ENCODE measurements around the gene VAV1.

VAV1 gene

GRCh38 chr19:6772028-6772865, at the start of gene VAV1:
TSS of gene VAV1 (plus strand) at chr19:6772708. CDS start at chr19:6772808, 100 bp downstream.
- DNase-seq, result peak; percentile 90

DNA sequence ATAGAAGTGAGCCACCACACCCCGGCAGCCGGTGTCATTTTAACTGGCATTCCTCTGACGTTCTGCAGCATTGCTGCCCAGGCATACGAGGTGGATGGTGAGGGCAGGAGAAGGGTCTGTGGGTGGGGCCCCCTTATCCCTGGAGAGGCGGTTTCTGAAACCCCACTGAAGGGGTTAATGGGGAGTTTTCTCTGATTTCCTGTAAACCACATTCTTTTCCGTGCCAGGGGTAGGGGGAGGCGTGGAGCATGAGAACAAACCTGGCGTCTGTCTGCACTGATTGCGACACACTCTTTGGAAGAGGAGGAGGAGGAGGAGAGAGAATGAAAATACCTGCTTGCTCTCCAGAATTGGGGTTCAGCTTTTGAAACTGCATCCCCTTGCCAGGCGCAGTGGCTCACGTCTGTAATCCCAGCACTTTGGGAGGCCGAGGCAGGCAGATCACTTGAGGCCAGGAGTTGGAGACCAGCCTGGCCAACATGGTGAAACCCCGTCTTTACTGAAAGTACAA, 49.3 kb upstream of the VAV1 start:
- no peak for DNase-seq

GRCh38 chr19:6723738-6724137, 48.8 kb upstream of the VAV1 start:
- peak; percentile 90 for DNase-seq

- no peak for DNase-seq
Observed at GRCh38 chr19:6724631-6725492, 47.6 kb upstream of the VAV1 start.

DNA sequence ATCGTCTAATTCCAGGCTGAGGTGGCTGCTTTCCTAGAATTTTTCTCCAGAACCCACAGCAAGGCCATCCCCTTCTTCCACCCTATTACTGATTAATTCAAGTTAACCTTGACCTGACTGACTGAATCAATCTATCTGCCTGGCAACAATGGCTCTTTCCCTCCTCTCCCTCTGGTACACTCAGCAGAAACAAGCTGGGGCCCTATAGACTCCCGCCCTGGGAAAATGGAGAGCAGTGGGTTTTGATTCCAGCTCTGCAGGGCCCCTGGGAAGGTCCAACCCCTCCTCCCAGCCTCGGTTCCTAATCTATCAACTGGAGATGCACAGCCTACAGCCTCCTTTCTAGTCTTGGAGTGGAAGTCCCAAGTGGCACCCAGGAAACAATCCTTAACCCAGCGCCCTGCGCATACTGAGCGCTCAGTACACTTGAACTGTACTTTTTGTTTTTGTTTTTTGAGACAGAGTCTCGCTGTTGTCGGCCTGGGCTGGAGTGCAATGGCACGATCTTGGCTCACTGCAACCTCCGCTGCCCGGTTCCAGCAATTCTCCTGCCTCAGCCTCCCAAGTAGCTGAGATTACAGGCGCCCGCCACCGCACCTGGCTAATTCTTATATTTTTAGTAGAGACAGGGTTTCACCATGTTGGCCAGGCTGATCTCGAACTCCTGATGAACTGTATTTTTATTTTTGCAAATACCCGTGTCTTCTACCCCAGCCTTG, 46.8 kb upstream of the VAV1 start:
- DNase-seq, result no peak

- DNase-seq, result peak; percentile 91
Observed at GRCh38 chr19:6728346-6728745, 44.2 kb upstream of the VAV1 start.

- no peak for DNase-seq
Observed at GRCh38 chr19:6729573-6730152, 42.8 kb upstream of the VAV1 start.

GRCh38 chr19:6730153-6730804, 42.2 kb upstream of the VAV1 start:
- DNase-seq, result peak; percentile 42

GRCh38 chr19:6730941-6731670, 41.4 kb upstream of the VAV1 start:
- no peak for DNase-seq

DNA sequence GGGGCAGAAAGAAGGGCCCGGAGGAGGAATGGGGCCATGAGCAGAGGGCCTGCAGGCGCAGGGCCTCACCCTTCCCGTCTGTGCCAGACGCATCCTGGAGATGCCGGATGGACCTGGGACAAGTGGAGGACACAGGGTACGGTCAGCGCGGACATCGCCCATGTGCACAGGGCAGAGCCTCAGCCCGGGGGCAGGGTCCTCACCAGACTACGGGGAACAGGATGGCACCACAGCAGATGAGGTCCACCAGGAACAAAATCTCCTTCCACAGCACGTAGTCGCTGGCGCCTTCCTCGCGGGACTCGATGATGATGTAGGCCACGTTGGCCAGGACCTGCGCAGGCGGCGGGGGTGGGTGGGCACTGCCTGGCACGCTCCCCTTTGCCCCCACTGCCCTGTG, 40.7 kb upstream of the VAV1 start:
- DNase-seq, result no peak

- DNase-seq, result no peak
Observed at GRCh38 chr19:6732803-6733337, 39.6 kb upstream of the VAV1 start.

DNA sequence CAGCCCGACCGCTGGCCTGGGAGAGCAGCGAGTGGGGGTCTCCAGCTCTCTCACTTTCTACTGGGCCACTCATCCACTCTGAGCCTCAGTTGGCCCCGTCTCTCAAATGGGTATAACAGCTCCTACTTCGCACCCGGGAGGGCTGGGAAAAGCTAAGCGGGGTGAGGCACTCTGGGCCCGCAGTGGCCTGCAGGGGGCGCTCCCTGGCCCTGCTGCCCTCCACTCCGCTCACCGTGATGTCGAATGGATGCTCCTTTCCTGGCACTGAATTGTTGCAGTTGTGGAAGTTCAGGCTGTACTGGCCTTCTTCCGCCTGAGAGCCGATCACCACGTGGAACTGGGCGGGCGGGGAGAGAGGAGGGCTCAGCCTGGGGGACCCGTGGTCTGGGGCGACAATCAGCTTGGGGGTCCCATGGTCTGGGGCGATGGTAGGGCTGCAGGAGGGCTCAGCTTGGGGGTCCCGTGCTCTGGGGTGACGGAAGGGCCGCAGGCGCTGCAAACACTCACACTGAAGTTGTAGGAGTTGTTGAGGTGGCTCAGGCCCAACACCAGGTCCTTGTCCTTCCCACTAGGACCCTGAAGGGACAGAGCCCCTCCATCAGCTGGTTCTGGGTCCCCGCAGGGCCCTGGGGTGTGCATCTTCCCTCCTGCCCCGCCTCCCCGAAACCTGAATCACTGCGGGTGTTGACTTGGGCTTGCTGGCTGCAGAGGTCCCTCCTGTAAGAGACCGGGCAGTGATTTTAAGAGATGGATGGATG, 39.0 kb upstream of the VAV1 start:
- no peak for DNase-seq

- DNase-seq, result no peak
Observed at GRCh38 chr19:6734096-6734696, 38.3 kb upstream of the VAV1 start.

DNA sequence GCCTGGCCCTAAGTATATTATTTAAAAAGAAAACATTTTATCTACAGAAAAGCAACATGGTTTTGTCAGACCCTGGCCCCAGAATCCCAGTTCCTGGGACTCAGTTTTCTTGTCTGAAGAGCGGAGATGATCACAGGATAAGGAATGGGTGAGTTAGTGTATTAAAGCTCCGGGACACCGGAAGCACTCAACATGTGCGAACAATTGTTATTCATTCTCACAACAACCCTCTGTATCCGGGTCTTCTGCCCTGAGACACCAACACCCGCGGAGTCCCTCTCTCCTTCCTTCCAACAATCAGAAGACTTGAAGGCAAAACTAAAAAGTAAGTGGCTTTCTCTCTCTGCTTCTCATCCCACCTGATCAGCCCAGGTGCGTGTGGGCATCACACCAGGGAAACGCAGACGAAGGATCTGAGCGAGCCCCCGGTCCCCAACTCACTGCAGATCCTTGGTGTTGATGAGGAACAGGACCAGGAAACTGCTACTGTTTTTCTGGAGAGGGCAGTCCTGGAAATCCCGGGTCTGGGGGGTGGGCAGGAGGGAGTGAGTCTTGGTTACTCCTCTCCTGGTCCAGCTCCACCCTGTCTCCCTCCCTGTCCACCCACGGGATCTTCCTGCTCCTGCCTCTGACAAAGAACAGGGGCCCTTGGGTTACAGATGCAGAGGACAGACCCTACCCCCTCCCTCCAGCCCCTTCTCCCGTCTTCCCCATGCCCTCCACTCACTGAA, 37.2 kb upstream of the VAV1 start:
- no peak for DNase-seq

DNA sequence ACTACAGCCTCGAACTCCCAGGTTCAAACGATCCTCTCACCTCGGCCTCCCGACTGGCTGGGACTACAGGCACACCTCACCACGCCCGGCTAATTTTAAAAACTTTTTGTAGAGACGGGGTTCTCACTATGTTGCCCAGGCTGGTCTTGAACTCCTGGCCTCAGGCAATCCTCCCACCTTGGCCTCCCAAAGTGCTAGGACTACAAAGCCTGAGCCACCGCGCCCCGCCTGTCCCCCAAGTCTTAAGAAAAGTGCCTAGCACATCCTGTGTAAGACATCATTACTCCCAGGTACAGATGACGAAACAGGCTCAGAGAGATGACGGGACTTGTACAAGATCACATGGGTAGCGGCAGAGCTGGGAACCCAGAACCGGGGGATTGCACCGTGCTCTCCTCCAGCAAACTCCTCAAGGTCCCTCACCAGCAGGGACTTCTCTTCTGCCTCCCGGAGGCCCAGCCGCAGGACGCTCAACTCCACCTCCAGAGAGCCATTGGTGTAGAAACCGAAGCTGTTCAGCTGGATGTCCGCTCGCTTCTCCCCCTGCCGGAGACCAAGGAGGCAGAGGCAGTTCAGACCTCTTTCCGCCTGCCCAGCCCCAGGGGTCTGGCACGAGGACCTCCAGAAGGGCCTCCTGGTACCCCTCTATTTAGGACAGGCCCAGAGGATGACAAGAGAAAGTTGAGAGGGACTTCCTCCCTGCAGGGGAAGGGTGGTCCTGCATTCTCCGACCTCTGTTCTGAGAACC, 36.2 kb upstream of the VAV1 start:
- DNase-seq, result peak; percentile 91

GRCh38 chr19:6736917-6737283, 35.6 kb upstream of the VAV1 start:
- DNase-seq, result no peak

- peak; percentile 100 for DNase-seq
Observed at GRCh38 chr19:6737284-6737872, 35.1 kb upstream of the VAV1 start, which contains the start of gene GPR108. TSS of gene GPR108 (minus strand) at chr19:6737580. CDS start at chr19:6737576, 4 bp downstream.

Measured in MV-4-11 (cell line).